ENCODE results near the gene DHX29. TPM values are rescaled to one million over a fixed set of nuclear protein-coding genes. Genes with fewer than 3 reads are reported as not detected.

The DHX29 gene, protein sequence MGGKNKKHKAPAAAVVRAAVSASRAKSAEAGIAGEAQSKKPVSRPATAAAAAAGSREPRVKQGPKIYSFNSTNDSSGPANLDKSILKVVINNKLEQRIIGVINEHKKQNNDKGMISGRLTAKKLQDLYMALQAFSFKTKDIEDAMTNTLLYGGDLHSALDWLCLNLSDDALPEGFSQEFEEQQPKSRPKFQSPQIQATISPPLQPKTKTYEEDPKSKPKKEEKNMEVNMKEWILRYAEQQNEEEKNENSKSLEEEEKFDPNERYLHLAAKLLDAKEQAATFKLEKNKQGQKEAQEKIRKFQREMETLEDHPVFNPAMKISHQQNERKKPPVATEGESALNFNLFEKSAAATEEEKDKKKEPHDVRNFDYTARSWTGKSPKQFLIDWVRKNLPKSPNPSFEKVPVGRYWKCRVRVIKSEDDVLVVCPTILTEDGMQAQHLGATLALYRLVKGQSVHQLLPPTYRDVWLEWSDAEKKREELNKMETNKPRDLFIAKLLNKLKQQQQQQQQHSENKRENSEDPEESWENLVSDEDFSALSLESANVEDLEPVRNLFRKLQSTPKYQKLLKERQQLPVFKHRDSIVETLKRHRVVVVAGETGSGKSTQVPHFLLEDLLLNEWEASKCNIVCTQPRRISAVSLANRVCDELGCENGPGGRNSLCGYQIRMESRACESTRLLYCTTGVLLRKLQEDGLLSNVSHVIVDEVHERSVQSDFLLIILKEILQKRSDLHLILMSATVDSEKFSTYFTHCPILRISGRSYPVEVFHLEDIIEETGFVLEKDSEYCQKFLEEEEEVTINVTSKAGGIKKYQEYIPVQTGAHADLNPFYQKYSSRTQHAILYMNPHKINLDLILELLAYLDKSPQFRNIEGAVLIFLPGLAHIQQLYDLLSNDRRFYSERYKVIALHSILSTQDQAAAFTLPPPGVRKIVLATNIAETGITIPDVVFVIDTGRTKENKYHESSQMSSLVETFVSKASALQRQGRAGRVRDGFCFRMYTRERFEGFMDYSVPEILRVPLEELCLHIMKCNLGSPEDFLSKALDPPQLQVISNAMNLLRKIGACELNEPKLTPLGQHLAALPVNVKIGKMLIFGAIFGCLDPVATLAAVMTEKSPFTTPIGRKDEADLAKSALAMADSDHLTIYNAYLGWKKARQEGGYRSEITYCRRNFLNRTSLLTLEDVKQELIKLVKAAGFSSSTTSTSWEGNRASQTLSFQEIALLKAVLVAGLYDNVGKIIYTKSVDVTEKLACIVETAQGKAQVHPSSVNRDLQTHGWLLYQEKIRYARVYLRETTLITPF (N-terminal part only)
- total RNA-seq = 17.4 TPM in 2 replicates

DNA sequence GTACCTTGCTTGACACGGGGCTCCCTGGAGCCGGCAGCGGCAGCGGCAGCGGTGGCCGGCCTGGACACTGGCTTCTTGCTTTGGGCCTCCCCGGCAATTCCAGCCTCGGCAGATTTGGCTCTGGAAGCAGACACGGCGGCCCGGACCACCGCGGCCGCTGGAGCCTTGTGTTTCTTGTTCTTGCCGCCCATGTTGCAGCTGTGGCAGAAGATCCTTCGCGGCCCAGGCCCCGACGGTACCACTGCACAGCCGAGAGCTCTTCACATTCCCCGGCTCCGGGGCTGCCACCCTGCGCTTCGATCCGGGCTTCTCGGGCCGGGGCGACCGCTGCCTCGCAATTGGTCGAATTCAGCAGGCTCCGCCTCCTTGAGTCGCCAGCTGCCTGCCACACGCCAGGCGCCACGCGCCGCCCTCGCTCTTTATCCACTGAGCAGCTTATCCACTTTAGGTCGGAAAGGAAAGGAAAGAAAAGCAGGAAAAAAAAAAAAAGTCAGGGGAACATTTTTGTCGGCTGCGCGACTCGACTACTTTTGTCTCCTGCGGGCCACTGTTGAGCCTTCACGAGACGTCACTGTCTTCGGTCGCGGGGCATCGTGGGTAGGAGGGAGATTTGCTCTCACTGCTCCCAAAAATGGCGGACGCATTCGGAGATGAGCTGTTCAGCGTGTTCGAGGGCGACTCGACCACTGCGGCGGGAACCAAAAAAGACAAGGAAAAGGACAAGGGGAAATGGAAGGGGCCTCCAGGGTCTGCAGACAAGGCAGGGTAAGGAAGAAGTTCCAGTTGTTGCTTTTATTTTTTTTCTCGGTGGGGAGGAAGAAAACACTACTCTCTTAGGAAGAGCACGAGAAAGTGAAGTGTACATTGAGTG, at the start of gene DHX29, which contains the start of gene MTREX:
DHX29 (minus strand) TSS at position 312 of the 871 bp plus-strand sequence; CDS start at position 191, 121 bp downstream.
MTREX (plus strand) TSS at position 607 of the 871 bp plus-strand sequence; CDS start at position 632, 25 bp downstream.
- intact Hi-C loops (cut with micrococcal nuclease) = loop anchor here (1.0 to 10.0 kb wide), 9 partner anchors 9 to 1865 kb away; partner anchors contain the start of genes ARL15, CCNO, GPBP1 and PLPP1
- no peak within 1 kb of the TSS for H3K4me3 Mint-ChIP-seq
- peaks cover 31% of the 10 kb centered on the region for H3K4me1 Mint-ChIP-seq
- H3K9me3 Mint-ChIP-seq = no peaks in the 10 kb centered on the region
- ATAC-seq (ENCODE audit: low read depth) (peak; percentile 92), DNase-seq (peak; percentile 82)
- H3K36me3 Mint-ChIP-seq (ENCODE audit: low read depth) = peaks cover 15% of the 10 kb centered on the region
- CTCF ChIA-PET = interaction anchor here (1.5 kb wide), 1 partner anchor 135 kb away, joined by 4 read pairs; no protein-coding TSS in a partner anchor
- H3K27ac Mint-ChIP-seq = no peak within 1 kb of the TSS
- TF ChIP-seq, protein P1, sequence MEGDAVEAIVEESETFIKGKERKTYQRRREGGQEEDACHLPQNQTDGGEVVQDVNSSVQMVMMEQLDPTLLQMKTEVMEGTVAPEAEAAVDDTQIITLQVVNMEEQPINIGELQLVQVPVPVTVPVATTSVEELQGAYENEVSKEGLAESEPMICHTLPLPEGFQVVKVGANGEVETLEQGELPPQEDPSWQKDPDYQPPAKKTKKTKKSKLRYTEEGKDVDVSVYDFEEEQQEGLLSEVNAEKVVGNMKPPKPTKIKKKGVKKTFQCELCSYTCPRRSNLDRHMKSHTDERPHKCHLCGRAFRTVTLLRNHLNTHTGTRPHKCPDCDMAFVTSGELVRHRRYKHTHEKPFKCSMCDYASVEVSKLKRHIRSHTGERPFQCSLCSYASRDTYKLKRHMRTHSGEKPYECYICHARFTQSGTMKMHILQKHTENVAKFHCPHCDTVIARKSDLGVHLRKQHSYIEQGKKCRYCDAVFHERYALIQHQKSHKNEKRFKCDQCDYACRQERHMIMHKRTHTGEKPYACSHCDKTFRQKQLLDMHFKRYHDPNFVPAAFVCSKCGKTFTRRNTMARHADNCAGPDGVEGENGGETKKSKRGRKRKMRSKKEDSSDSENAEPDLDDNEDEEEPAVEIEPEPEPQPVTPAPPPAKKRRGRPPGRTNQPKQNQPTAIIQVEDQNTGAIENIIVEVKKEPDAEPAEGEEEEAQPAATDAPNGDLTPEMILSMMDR (IDR thresholded peaks at IDR 0.05) = no peak
- POLR2A ChIA-PET = interaction anchor here (0.7 to 1.7 kb wide), 15 partner anchors 15 to 1910 kb away, joined by 3 to 15 read pairs (median 4); partner anchors contain the start of gene PLPP1
- no peaks in the 10 kb centered on the region for H3K27me3 Mint-ChIP-seq

DNA sequence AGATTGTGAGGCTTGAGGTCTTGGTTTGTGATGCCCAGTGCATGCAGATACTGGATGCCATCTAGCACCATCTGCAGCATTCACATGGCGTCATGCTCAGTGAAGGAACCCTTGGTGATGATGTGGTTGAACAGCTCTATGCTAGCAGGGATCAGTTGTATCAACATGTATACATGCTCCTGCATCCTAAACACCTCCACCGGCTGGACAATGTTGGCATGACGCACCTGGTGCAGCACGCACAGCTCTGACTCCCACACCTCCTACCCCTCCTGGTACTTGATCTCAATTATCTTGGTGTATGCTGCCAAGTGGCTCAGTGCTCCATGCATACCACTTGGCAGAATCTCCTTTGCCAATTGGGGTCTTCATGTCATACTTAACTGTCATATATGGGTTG, 49.4 kb upstream of the DHX29 start:
- ChIA-PET POLR2A (interaction anchor here (0.6 kb wide), 1 partner anchor 18 kb away, joined by 6 read pairs; no protein-coding TSS in a partner anchor), CTCF (no interaction called here)
- Mint-ChIP-seq H3K36me3 (ENCODE audit: low read depth) (peaks cover 78% of the 10 kb centered on the region), H3K27me3 (no peaks in the 10 kb centered on the region), H3K9me3 (peaks cover 3% of the 10 kb centered on the region), H3K4me1 (no peaks in the 10 kb centered on the region), H3K4me3 (no peak overlapping the region), H3K27ac (no peak overlapping the region)
- TF ChIP-seq, protein P1 (IDR thresholded peaks at IDR 0.05) = no peak
- no peak for ATAC-seq (ENCODE audit: low read depth)
- intact Hi-C loops (cut with micrococcal nuclease) = no loop called here
- DNase-seq = no peak

DNA sequence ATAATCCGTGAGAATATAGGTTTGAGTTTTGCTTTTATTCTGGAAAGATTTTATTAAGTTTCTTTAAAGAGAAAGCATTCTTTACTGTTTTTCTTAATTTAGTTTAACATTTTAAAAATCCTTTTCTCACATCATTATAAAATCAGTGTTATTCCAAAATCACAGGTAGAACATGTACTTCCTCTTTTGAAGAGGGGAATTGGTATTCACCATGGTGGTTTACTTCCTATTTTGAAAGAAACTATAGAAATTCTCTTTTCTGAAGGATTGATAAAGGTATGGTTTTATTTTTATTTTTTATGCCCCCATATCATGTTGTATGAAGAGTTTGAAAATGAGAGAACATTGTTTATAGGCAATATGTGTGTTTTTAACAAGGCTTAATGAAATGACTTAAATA, 43.3 kb upstream of the DHX29 start:
- no peaks in the 10 kb centered on the region for H3K27me3 Mint-ChIP-seq
- peaks cover 80% of the 10 kb centered on the region for H3K36me3 Mint-ChIP-seq (ENCODE audit: low read depth)
- no peak overlapping the region for H3K27ac Mint-ChIP-seq

DNA sequence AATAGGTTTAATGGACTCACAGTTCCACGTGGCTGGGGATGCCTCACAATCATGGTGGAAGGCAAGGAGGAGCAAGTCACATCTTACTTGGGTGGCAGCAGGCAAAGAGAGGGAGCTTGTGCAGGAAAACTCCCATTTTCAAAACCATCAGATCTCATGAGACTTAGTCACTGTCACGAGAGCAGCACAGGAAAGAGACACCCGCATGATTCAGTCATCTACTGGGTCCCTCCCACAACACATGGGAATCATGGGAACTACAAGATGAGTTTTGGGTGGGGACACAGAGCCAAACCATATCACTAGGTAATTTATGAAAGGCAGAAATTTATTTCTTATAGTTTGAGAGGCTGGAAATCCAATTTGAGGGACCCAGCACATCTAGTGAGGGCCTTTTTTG, 40.3 kb upstream of the DHX29 start:
- peaks cover 18% of the 10 kb centered on the region for H3K4me1 Mint-ChIP-seq
- ChIA-PET POLR2A (no interaction called here), CTCF (no interaction called here)
- H3K36me3 Mint-ChIP-seq (ENCODE audit: low read depth) = peaks cover 78% of the 10 kb centered on the region
- intact Hi-C loops (cut with micrococcal nuclease) = loop anchor here (10.0 kb wide), 1 partner anchor 187 kb away; the partner anchor contains the start of gene PLPP1
- no peaks in the 10 kb centered on the region for H3K9me3 Mint-ChIP-seq
- no peak overlapping the region for H3K4me3 Mint-ChIP-seq
- TF ChIP-seq, protein P1 (IDR thresholded peaks at IDR 0.05) = no peak
- DNase-seq (no peak), ATAC-seq (ENCODE audit: low read depth) (no peak)
- no peak overlapping the region for H3K27ac Mint-ChIP-seq
- H3K27me3 Mint-ChIP-seq = no peaks in the 10 kb centered on the region

More for the DNA sequence above, 43.3 kb upstream of the DHX29 start:
- intact Hi-C loops (cut with micrococcal nuclease) = no loop called here
- peaks cover 16% of the 10 kb centered on the region for H3K4me1 Mint-ChIP-seq
- no peaks in the 10 kb centered on the region for H3K9me3 Mint-ChIP-seq
- no peak for DNase-seq
- TF ChIP-seq, protein P1 (IDR thresholded peaks at IDR 0.05) = no peak
- ChIA-PET POLR2A (interaction anchor here (0.5 kb wide), 1 partner anchor 11 kb away, joined by 3 read pairs; no protein-coding TSS in a partner anchor), CTCF (no interaction called here)
- ATAC-seq (ENCODE audit: low read depth) = no peak
- H3K4me3 Mint-ChIP-seq = no peak overlapping the region
